ENCODE data around the gene TRIM4.

DNA sequence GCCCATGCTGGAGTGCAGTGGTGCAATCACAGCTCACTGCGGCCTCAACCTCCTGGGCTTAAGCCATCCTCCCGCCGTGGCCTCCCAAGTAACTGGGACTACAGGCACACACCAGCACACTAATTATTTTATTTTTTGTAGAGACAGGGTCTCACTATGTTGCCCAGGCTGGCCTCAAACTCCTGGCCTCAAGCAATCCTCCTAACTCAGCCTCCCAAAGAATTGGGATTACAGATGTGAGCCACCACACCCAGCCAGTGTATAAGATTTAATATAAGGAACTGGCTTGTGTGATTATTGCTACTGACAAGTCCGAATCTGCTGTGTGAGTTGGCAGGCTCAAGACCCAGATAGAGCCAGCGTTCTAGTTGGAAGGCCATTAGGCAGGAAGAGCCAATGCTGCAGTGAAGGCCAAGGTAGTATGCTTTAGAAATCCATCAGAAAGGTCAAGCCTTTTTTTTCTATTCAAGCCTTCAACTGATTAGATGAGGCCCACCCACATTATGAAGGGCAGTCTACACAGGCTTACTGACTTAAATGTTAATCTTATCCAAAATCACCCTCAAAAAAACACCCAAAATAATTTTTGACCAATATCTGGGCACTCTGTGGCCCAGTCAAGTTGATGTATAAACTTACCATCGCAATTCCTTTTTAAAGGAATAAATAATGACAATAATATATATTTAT, 19.4 kb downstream of the TRIM4 start:
- TF ChIP-seq RARB (CRISPR knock-in tag; IDR thresholded peaks at IDR 0.05) (no peak), ZNF565 (CRISPR knock-in tag; conservative IDR thresholded peaks at IDR 0.05; ENCODE audit: low read depth) (no peak), ESRRG (CRISPR knock-in tag; IDR thresholded peaks at IDR 0.05) (no peak), ZC3H10 (CRISPR knock-in tag; IDR thresholded peaks at IDR 0.05) (no peak), ZFP3 (CRISPR knock-in tag; IDR thresholded peaks at IDR 0.05) (no peak)
- TF ChIP-seq, protein P1, sequence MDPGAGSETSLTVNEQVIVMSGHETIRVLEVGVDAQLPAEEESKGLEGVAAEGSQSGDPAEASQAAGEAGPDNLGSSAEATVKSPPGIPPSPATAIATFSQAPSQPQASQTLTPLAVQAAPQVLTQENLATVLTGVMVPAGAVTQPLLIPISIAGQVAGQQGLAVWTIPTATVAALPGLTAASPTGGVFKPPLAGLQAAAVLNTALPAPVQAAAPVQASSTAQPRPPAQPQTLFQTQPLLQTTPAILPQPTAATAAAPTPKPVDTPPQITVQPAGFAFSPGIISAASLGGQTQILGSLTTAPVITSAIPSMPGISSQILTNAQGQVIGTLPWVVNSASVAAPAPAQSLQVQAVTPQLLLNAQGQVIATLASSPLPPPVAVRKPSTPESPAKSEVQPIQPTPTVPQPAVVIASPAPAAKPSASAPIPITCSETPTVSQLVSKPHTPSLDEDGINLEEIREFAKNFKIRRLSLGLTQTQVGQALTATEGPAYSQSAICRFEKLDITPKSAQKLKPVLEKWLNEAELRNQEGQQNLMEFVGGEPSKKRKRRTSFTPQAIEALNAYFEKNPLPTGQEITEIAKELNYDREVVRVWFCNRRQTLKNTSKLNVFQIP (CRISPR knock-in tag; IDR thresholded peaks at IDR 0.05; ENCODE audit: borderline replicate concordance, low read depth) = no peak
